ENCODE data around the gene ALB. TPM values are rescaled to one million over a fixed set of nuclear protein-coding genes. Genes with fewer than 3 reads are reported as not detected.

ALB gene
- total and polyA plus RNA-seq, 2 of the 8 experiments (the other 6 are each of a cell fraction or from before 2014, with no cell fraction given): 0.12 TPM; not detected in 1

- no peak overlapping the region for H2BK12ac ChIP-seq (ENCODE audit: low read depth, low read length)
These were observed 29.1 kb downstream of the ALB start for GRCh38 chr4:73433140-73433539.

More at GRCh38 chr4:73433140-73433539, 29.1 kb downstream of the ALB start:
- FAIRE-seq (no peak), DNase-seq (ENCODE audit: low read depth in 1 of 2, low spot score in 2 of 2) (no peak)
- Histone ChIP-seq H3K4ac (replicated peaks; ENCODE audit: insufficient read length, low read depth, low read length) (no peak overlapping the region), H2AK5ac (ENCODE audit: low read depth, low read length) (no peak overlapping the region), H3K56ac (replicated peaks; ENCODE audit: insufficient read length, low read depth, low read length) (no peak overlapping the region), H3K79me2 (ENCODE audit: control insufficient read depth in 1 of 2, insufficient read depth in 2 of 2, low read length in 2 of 2) (no peaks in the 10 kb centered on the region), H2AFZ (ENCODE audit: low read length) (no peak overlapping the region), H3K27me3 (replicated peaks in 1 of 4; ENCODE audit: control insufficient read depth in 3 of 4, extremely low read depth in 1 of 4, insufficient read depth in 3 of 4, low read length in 3 of 4) (no peaks in the 10 kb centered on the region), H3K79me1 (ENCODE audit: low read depth, low read length) (no peaks in the 10 kb centered on the region), H4K5ac (ENCODE audit: insufficient read length, low read depth, low read length) (no peak overlapping the region), H2BK15ac (ENCODE audit: low read length) (no peak overlapping the region), H3K9me3 (ENCODE audit: insufficient read depth in 2 of 2, low read depth in 1 of 2, low read length in 1 of 2) (no peaks in the 10 kb centered on the region), H3K4me2 (ENCODE audit: insufficient read depth in 1 of 2, low read depth in 2 of 2, low read length in 2 of 2) (no peak overlapping the region), H3K23me2 (ENCODE audit: low read depth, low read length) (no peaks in the 10 kb centered on the region), H2BK20ac (ENCODE audit: low read length) (no peak overlapping the region), H3K18ac (ENCODE audit: extremely low read depth, low read length) (no peak overlapping the region), H2BK120ac (replicated peaks; ENCODE audit: low read depth, low read length) (no peak overlapping the region), H4K91ac (replicated peaks; ENCODE audit: insufficient read length, low read length) (no peak overlapping the region), H3K4me1 (replicated peaks in 1 of 4; ENCODE audit: control insufficient read depth in 3 of 4, insufficient read depth in 4 of 4, low read length in 3 of 4) (no peaks in the 10 kb centered on the region), H3K14ac (ENCODE audit: insufficient read length) (no peak overlapping the region), H3K36me3 (ENCODE audit: control insufficient read depth in 2 of 4, insufficient read depth in 4 of 4, low read length in 3 of 4) (no peaks in the 10 kb centered on the region), H3K23ac (ENCODE audit: insufficient read length) (no peak overlapping the region), H4K20me1 (replicated peaks in 1 of 2; ENCODE audit: control insufficient read depth in 1 of 2, insufficient read depth in 2 of 2, low read length in 2 of 2) (no peaks in the 10 kb centered on the region), H3K4me3 (ENCODE audit: extremely low read depth in 1 of 4, insufficient read depth in 2 of 4, low read depth in 3 of 4, low read length in 4 of 4) (no peak overlapping the region), H3K9ac (replicated peaks in 1 of 4; ENCODE audit: extremely low read depth in 1 of 4, low read depth in 3 of 4, low read length in 3 of 4) (no peak overlapping the region), H3K27ac (ENCODE audit: low read depth, low read length) (no peak overlapping the region), H4K8ac (ENCODE audit: extremely low read depth, insufficient read depth, low read length) (no peak overlapping the region), H2BK5ac (ENCODE audit: low read depth, low read length) (no peak overlapping the region)
- 92% methylated on average over 2 of the region's 2 CpGs; no CpG with 5 or more reads in 1 of the 2 experiments for WGBS, 2 experiments (ENCODE audit: extremely low coverage in 1 of 2, insufficient coverage in 1 of 2, insufficient read length in 1 of 2, insufficient replicate concordance in 2 of 2, low coverage in 1 of 2, low lambda C conversion rate in 2 of 2, missing lambda C conversion rate in 1 of 2)
- ChIA-PET CTCF (ENCODE audit: partially characterized antibody) (interaction anchor here (0.9 to 6.9 kb wide), 13 partner anchors 9 to 120 kb away, joined by 3 to 83 read pairs (median 5); no protein-coding TSS in a partner anchor), POLR2A (ENCODE audit: partially characterized antibody) (no interaction called here)
- no peak for TF ChIP-seq CEBPB (IDR thresholded peaks at IDR 0.05; ENCODE audit: low read depth, low read length)
- TF ChIP-seq JUN (IDR thresholded peaks at IDR 0.05; ENCODE audit: low read depth, low read length): no peak
- TF ChIP-seq GTF2F1 (IDR thresholded peaks at IDR 0.05; ENCODE audit: borderline replicate concordance, low read depth, low read length): no peak
- TF ChIP-seq ATF2 (IDR thresholded peaks at IDR 0.05; ENCODE audit: low read length): no peak
- no peak for TF ChIP-seq SIRT6 (IDR thresholded peaks at IDR 0.05; ENCODE audit: low read length)
- no peak for TF ChIP-seq POLR2AphosphoS5 (IDR thresholded peaks at IDR 0.05; ENCODE audit: low read depth, low read length)
- TF ChIP-seq TAF1 (IDR thresholded peaks at IDR 0.05; ENCODE audit: low read depth, low read length): no peak

Data from H1 (cell line).